T47D (cell line): ENCODE measurements around the gene WDR7.

Experiments used
- DNase-seq, 2 experiments: peaks; one replicate each; pipeline versions ENCODE4 v3.0.0 to v3.0.0-alpha.2; 2011 to 2012; ENCODE audit warnings: low read depth in 1 of 2, low spot score in 1 of 2
- JUND ChIP-seq: IDR thresholded peaks from 2 replicates; pipeline ENCODE4 v1.6.1; 2012; ENCODE audit warnings: low read depth
- in situ Hi-C: cut with HindIII; loops from 2 replicates; pipeline ENCODE4 v1.10.0; 2016; ENCODE audit warnings: low sequenced_read_pairs, low pct_unique_long_range_greater_than_20kb

The WDR7 gene

GRCh38 chr18:57075716-57076400 is 424.7 kb downstream of the WDR7 start:
- DNase-seq = no peak
- no peak for TF ChIP-seq JUND
- in situ Hi-C loops = no loop called here

GRCh38 chr18:57077005-57077765 is 426.0 kb downstream of the WDR7 start:
- TF ChIP-seq JUND = no peak
- in situ Hi-C loops = no loop called here
- DNase-seq = no peak

DNA sequence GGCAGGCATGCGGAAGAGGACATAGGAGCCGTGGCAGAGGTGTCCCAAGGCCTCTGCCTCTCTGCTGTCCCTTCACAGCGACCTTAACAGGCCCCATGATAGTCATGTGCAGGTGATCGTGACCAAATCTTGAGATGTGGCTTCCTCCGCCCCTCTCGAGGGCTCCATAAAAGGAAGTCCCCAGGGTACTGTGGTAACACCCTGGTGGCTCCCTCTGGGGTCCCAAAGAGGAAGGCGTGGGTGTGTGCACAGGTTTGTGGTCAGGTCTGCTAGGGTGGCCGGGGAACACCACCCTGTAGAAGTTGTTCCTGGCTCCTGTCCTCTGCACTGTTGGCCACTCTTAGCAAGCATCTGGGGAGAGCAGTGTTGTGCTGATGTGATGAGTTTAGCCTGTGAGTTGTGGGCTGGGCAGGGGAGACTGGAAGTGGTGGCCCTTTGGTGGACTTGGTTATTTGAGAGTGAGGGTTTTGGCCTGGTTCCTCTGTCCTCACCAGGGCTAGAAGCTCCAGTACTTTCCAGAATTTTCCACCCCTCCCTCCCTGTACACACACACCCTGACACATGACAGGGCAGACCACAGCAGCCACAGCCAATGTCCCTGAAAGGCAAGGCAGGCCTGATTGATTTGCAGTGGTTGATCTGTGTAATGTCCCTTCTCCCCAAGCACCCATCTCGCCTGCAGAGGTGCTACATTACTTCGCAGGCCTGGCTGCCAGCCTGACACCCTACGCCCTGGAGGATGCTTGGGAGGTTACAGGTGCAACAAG is 426.8 kb downstream of the WDR7 start:
- no peak for TF ChIP-seq JUND
- in situ Hi-C loops = no loop called here
- no peak for DNase-seq

DNA sequence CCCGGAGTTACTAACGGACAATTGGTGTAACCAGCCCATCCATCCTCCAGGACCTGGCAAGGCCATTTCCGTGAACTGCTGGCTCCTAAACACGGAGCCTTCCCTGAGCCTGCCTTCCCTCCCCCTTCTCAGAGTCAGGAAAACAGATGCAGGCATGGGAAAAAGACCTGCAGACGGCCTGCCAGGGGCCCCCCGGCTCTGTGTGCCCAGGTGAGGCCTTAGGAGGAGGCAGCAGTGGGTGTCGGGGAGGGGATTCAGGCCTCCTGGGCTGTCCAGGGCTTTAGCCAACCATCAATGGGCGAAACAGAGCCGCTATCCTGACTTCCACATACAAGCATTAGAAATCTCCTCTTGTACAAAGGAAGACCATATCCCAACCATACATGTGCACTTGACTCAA is 427.5 kb downstream of the WDR7 start:
- DNase-seq = no peak
- in situ Hi-C loops = no loop called here
- TF ChIP-seq JUND = no peak

DNA sequence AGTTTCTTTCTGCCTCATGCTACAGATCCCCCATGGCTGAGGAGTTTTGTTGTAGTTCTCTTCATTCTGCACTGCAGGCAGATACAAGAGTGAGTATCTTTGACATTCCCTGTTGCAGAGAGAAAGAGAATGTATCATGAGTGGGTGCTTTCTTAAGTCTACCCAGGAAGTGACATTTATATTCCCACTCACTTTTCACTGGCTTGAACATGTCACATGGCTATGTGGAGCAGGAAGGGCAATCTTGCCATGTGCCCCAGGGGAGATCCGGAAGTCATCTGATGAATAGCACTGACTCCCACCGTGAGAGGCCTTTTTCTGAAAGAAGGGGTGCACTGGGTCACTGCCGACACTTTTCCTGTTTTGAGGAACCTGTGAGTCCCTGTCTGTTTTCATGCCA is 429.3 kb downstream of the WDR7 start:
- no peak for TF ChIP-seq JUND
- DNase-seq = no peak
- in situ Hi-C loops = no loop called here

- no peak for DNase-seq
- TF ChIP-seq JUND = no peak
- in situ Hi-C loops = no loop called here
These were observed 430.7 kb downstream of the WDR7 start for GRCh38 chr18:57081899-57082298.

DNA sequence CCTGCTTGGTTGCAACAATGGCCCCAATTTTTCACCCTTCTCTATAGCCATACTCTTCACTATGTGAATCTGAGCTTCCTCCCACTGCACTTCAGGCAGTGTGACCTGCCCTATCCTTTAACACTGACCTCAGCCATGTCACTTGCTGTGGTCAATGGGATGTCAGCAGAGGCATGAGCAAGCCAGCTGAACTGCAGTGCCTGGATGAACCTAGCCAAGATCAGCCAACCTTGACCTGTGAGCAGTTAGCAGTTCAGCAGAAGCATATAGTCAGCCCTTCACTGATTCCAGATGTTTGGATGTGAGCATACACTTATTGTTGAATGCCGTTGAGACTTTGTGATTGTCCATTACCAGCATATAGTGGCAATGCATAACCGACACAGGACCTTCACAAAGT is 432.3 kb downstream of the WDR7 start:
- DNase-seq = no peak
- in situ Hi-C loops = no loop called here
- TF ChIP-seq JUND = no peak

DNA sequence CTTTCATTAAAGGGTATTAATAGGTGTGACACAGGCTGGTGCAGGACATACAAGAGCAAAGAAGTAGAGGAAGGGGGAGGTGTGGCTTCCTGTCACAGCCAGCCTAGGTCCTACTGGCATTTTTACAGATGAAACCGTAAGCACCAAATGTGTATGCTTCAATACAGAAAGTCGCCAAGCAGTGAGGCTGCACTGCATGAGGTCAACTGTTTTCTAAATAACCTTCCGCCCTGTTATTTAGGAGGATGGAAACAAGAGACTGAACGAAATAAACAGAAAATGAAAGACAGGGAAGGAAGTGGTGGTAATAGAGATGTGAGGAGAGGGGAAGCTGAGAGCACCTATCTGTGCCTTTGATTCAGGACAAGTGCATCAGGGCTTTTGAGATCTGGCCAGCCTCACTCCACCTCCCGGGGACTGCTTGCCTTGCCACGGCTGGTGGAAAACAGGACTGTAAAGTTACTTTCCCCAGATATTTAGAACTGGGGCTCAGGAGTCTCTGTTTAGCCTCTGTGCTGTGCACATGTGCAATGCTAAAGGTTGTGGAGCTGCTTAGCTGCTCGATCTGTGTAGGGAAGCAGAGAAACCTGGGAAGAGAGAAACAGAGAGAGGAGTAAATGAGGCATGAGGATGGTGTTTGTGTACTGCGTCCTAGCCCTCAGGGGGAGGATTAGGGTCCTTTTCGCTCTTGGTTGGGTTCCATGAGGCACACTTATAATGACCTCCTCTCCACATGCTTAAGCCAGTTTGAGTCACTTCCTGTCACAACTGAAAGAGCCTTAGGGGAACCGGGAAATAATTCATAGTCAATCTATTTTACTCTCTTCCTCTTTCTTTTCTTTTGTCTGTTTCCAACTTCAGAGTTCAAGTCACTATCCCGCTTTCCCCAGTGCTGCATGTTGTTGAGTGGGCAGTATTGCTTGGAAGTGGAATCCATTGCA is 433.4 kb downstream of the WDR7 start:
- no peak for TF ChIP-seq JUND
- DNase-seq = no peak
- in situ Hi-C loops = no loop called here

GRCh38 chr18:57085371-57085770 is 434.2 kb downstream of the WDR7 start:
- no peak for DNase-seq
- no peak for TF ChIP-seq JUND
- in situ Hi-C loops = no loop called here

DNA sequence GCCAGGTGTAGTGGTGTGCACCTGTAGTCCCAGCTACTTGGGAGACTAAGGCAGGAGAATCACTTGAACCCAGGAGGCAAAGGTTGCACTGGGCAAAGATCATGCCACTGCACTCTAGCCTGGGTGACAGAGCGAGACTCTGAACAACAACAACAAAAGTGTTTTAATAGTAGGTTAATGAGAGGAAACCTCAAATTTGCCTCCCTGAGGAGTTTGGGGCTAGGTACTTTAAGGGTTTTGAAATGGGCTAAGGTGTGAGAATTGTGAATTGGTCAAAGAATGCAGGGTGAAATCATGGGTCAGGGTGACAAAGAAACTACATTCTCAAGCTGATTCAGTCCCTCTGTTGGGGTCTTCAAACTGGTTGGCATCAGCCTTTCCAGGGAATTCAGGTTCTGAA is 435.0 kb downstream of the WDR7 start:
- no peak for TF ChIP-seq JUND
- no peak for DNase-seq
- in situ Hi-C loops = no loop called here
